ENCODE measurements around the gene ATOH8.

DNA sequence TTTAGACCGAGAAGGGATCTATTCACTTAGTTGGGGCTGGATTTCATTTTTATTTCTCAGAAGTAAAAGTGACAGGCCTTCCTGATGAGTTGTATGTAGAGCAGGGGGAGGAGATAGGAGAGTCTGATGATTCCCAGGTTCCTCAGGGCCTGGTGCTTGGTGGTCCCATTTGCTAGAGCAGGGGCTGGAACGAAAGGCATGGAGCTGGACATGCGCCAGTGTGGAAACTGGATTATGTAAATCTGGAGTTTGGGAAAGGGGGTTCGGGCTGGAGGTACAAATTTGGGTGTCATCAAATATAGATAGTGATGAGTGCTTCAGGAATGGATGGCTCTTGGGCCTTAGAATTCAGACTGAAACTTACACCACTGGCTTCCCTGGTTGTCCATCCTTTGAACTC, 32.1 kb upstream of the ATOH8 start:
- TF ChIP-seq, protein P1, sequence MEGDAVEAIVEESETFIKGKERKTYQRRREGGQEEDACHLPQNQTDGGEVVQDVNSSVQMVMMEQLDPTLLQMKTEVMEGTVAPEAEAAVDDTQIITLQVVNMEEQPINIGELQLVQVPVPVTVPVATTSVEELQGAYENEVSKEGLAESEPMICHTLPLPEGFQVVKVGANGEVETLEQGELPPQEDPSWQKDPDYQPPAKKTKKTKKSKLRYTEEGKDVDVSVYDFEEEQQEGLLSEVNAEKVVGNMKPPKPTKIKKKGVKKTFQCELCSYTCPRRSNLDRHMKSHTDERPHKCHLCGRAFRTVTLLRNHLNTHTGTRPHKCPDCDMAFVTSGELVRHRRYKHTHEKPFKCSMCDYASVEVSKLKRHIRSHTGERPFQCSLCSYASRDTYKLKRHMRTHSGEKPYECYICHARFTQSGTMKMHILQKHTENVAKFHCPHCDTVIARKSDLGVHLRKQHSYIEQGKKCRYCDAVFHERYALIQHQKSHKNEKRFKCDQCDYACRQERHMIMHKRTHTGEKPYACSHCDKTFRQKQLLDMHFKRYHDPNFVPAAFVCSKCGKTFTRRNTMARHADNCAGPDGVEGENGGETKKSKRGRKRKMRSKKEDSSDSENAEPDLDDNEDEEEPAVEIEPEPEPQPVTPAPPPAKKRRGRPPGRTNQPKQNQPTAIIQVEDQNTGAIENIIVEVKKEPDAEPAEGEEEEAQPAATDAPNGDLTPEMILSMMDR (IDR thresholded peaks at IDR 0.05; ENCODE audit: extremely low read depth in 1 of 2, insufficient read depth in 1 of 2, low read depth in 1 of 2, low read length in 2 of 2): no peak
- TF ChIP-seq MYC (IDR thresholded peaks at IDR 0.05; ENCODE audit: low read depth, low read length) (no peak), POLR2A (IDR thresholded peaks at IDR 0.05; ENCODE audit: low read depth, low read length) (no peak), FOS (IDR thresholded peaks at IDR 0.05; ENCODE audit: borderline replicate concordance, insufficient read depth, low read length) (no peak), POLR2AphosphoS5 (IDR thresholded peaks at IDR 0.05; ENCODE audit: insufficient read depth, low read depth, low read length) (no peak), EZH2 (IDR thresholded peaks at IDR 0.05; ENCODE audit: borderline replicate concordance, low read depth, low read length, severe bottlenecking) (no peak)
- TF ChIP-seq, protein P2, sequence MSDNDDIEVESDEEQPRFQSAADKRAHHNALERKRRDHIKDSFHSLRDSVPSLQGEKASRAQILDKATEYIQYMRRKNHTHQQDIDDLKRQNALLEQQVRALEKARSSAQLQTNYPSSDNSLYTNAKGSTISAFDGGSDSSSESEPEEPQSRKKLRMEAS (IDR thresholded peaks at IDR 0.05; ENCODE audit: insufficient read depth, insufficient read length): no peak

Data from endothelial cell of umbilical vein (primary cell).